Measurements from ENCODE around the gene PPP1R2.

- TF ChIP-seq CTCF (conservative IDR thresholded peaks at IDR 0.05) (no peak), ZFX (IDR thresholded peaks at IDR 0.05) (no peak)
Measured at GRCh38 chr3:195578565-195578964, 35.4 kb upstream of the PPP1R2 start.

All from C4-2B (cell line).